ENCODE data around the gene ASB14. TPM values are rescaled to one million over a fixed set of nuclear protein-coding genes. Genes with fewer than 3 reads are reported as not detected.
"Not testable (repeated sequence)": the region's sequence is repeated elsewhere in the genome, so short reads cannot be mapped to it uniquely, and the experiment has no call there.

Gene ASB14
- not detected for polyA plus RNA-seq (2013, experiment 1 of 2)
- not detected for polyA plus RNA-seq (2013, experiment 2 of 2)

GRCh38 chr3:57292159-57292896 lies at the start of gene ASB14:
Gene ASB14 (minus strand): TSS chr3:57292685. CDS start chr3:57292033, 652 bp downstream.
- Histone ChIP-seq H3K36me3 (ENCODE audit: control insufficient read depth, insufficient read depth, low read length) (no peaks in the 10 kb centered on the region), H3K4me3 (ENCODE audit: extremely low read depth, insufficient read depth, low read length, poor library complexity, severe bottlenecking) (no peak within 1 kb of the TSS), H3K27ac (ENCODE audit: low read depth, low read length, severe bottlenecking) (no peak within 1 kb of the TSS), H3K9me3 (ENCODE audit: control insufficient read depth, low read length) (no peaks in the 10 kb centered on the region), H3K4me1 (ENCODE audit: control insufficient read depth, insufficient read depth, low read length, poor library complexity, severe bottlenecking) (no peaks in the 10 kb centered on the region)
- WGBS, 2 experiments (ENCODE audit: insufficient coverage in 2 of 2) = 88 to 100% methylated on average over 1 of the region's 1 CpG

GRCh38 chr3:57339071-57339642 lies 46.7 kb upstream of the ASB14 start:
- not testable (repeated sequence) for H3K9me3 ChIP-seq (ENCODE audit: control insufficient read depth, low read length); H3K4me1 ChIP-seq (ENCODE audit: control insufficient read depth, insufficient read depth, low read length, poor library complexity, severe bottlenecking); H3K36me3 ChIP-seq (ENCODE audit: control insufficient read depth, insufficient read depth, low read length); H3K27ac ChIP-seq (ENCODE audit: low read depth, low read length, severe bottlenecking); H3K4me3 ChIP-seq (ENCODE audit: extremely low read depth, insufficient read depth, low read length, poor library complexity, severe bottlenecking)
- WGBS, 2 experiments (ENCODE audit: insufficient coverage in 2 of 2) = no CpG with 5 or more reads among the region's 7 CpGs

DNA sequence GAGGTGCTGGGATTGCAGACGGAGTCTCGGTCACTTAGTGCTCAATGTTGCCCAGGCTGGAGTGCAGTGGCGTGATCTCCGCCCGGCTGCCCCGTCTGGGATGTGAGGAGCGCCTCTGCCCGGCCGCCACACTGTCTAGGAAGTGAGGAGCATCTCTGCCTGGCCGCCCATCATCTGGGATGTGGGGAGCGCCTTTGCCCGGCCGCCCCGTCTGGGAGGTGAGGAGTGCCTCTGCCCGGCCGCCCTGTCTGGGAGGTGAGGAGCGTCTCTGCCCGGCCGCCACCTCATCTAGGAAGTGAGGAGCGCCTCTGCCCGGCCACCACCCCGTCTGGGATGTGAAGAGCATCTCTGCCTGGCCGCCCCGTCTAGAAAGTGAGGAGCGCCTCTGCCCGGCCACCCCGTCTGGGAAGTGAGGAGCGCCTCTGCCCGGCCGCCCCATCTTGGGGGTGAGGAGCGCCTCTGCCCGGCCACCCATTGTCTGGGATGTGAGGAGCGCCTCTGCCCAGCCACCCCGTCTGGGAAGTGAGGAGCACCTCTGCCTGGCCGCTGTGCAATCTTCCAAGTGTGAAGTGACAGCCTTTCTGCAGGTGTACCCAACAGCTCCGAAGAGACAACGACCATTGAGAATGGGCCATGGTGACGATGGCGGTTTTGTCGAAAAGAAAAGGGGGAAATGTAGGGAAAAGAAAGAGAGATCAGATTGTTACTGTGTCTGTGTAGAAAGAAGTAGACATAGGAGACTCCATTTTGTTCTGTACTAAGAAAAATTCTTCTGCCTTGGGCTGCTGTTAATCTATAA lies 46.0 kb upstream of the ASB14 start:
- H3K27ac ChIP-seq (ENCODE audit: low read depth, low read length, severe bottlenecking); H3K36me3 ChIP-seq (ENCODE audit: control insufficient read depth, insufficient read depth, low read length); H3K9me3 ChIP-seq (ENCODE audit: control insufficient read depth, low read length); H3K4me1 ChIP-seq (ENCODE audit: control insufficient read depth, insufficient read depth, low read length, poor library complexity, severe bottlenecking); H3K4me3 ChIP-seq (ENCODE audit: extremely low read depth, insufficient read depth, low read length, poor library complexity, severe bottlenecking): not testable (repeated sequence)
- WGBS, 2 experiments (ENCODE audit: insufficient coverage in 2 of 2) = 94 to 96% methylated on average over 18 to 29 of the region's 40 CpGs

- Histone ChIP-seq H3K4me1 (ENCODE audit: control insufficient read depth, insufficient read depth, low read length, poor library complexity, severe bottlenecking) (no peaks in the 10 kb centered on the region), H3K9me3 (ENCODE audit: control insufficient read depth, low read length) (no peaks in the 10 kb centered on the region), H3K4me3 (ENCODE audit: extremely low read depth, insufficient read depth, low read length, poor library complexity, severe bottlenecking) (no peak overlapping the region), H3K36me3 (ENCODE audit: control insufficient read depth, insufficient read depth, low read length) (no peaks in the 10 kb centered on the region), H3K27ac (ENCODE audit: low read depth, low read length, severe bottlenecking) (no peak overlapping the region)
- 95 to 96% methylated on average over 2 of the region's 5 CpGs for WGBS, 2 experiments (ENCODE audit: insufficient coverage in 2 of 2)
Measured at GRCh38 chr3:57335283-57335938, 42.9 kb upstream of the ASB14 start.

GRCh38 chr3:57331078-57331610 lies 38.7 kb upstream of the ASB14 start:
- WGBS, 2 experiments (ENCODE audit: insufficient coverage in 2 of 2) = 100% methylated on average over 1 of the region's 3 CpGs; no CpG with 5 or more reads in 1 of the 2 experiments
- H3K9me3 ChIP-seq (ENCODE audit: control insufficient read depth, low read length) = no peaks in the 10 kb centered on the region
- no peaks in the 10 kb centered on the region for H3K4me1 ChIP-seq (ENCODE audit: control insufficient read depth, insufficient read depth, low read length, poor library complexity, severe bottlenecking)
- no peak overlapping the region for H3K4me3 ChIP-seq (ENCODE audit: extremely low read depth, insufficient read depth, low read length, poor library complexity, severe bottlenecking)
- H3K36me3 ChIP-seq (ENCODE audit: control insufficient read depth, insufficient read depth, low read length) = no peaks in the 10 kb centered on the region
- no peak overlapping the region for H3K27ac ChIP-seq (ENCODE audit: low read depth, low read length, severe bottlenecking)

DNA sequence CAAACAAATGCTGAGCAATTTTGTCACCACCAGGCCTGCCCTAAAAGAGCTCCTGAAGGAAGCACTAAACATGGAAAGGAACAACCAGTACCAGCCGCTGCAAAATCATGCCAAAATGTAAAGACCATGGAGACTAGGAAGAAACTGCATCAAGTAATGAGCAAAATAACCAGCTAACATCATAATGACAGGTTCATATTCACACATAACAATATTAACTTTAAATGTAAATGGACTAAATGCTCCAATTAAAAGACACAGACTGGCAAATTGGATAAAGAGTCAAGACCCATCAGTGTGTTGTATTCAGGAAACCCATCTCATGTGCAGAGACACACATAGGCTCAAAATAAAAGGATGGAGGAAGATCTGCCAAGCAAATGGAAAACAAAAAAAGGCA lies 34.0 kb upstream of the ASB14 start:
- WGBS, 2 experiments (ENCODE audit: insufficient coverage in 2 of 2) = no CpG with 5 or more reads among the region's 1 CpG
- H3K4me1 ChIP-seq (ENCODE audit: control insufficient read depth, insufficient read depth, low read length, poor library complexity, severe bottlenecking); H3K9me3 ChIP-seq (ENCODE audit: control insufficient read depth, low read length): not testable (repeated sequence)

GRCh38 chr3:57314204-57314603 lies 21.7 kb upstream of the ASB14 start:
- no CpG with 5 or more reads among the region's 3 CpGs for WGBS, 2 experiments (ENCODE audit: insufficient coverage in 2 of 2)
- Histone ChIP-seq H3K27ac (ENCODE audit: low read depth, low read length, severe bottlenecking) (no peak overlapping the region), H3K36me3 (ENCODE audit: control insufficient read depth, insufficient read depth, low read length) (no peaks in the 10 kb centered on the region), H3K4me1 (ENCODE audit: control insufficient read depth, insufficient read depth, low read length, poor library complexity, severe bottlenecking) (no peaks in the 10 kb centered on the region), H3K9me3 (ENCODE audit: control insufficient read depth, low read length) (peaks cover 7% of the 10 kb centered on the region), H3K4me3 (ENCODE audit: extremely low read depth, insufficient read depth, low read length, poor library complexity, severe bottlenecking) (no peak overlapping the region)

More for the DNA sequence above, 34.0 kb upstream of the ASB14 start:
- H3K4me3 ChIP-seq (ENCODE audit: extremely low read depth, insufficient read depth, low read length, poor library complexity, severe bottlenecking); H3K27ac ChIP-seq (ENCODE audit: low read depth, low read length, severe bottlenecking); H3K36me3 ChIP-seq (ENCODE audit: control insufficient read depth, insufficient read depth, low read length): not testable (repeated sequence)

DNA sequence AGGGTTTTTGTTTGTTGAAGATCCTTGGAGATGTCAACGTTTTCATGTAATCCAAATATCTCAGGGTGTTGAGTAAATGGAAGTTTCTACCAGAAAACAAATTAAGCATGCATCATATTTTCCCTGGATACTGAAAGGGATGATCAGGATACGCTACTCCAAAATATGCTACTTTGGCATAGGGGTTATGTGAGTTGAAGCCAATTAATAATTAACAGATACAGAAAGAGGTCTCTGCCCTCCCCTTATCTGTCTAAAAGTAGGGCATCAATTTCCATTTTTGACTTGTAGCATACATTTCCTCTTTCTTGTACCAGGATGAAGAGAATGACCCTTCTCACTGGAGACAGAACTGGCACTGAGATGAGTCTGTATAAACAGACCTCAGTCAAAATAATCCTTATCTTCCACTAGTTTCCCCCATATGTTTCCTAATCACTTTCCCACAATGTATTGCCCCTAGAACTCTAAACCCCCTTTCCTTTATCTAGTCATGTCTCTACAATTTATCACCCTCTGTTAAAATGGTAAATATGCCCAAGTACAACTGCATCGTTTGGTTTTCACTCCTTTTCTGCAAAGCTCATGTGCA lies 17.4 kb upstream of the ASB14 start:
- H3K9me3 ChIP-seq (ENCODE audit: control insufficient read depth, low read length) = no peaks in the 10 kb centered on the region
- 88 to 100% methylated on average over 1 of the region's 3 CpGs for WGBS, 2 experiments (ENCODE audit: insufficient coverage in 2 of 2)
- no peaks in the 10 kb centered on the region for H3K36me3 ChIP-seq (ENCODE audit: control insufficient read depth, insufficient read depth, low read length)
- H3K27ac ChIP-seq (ENCODE audit: low read depth, low read length, severe bottlenecking) = no peak overlapping the region
- H3K4me3 ChIP-seq (ENCODE audit: extremely low read depth, insufficient read depth, low read length, poor library complexity, severe bottlenecking) = no peak overlapping the region
- no peaks in the 10 kb centered on the region for H3K4me1 ChIP-seq (ENCODE audit: control insufficient read depth, insufficient read depth, low read length, poor library complexity, severe bottlenecking)

GRCh38 chr3:57303520-57303919 lies 11.0 kb upstream of the ASB14 start:
- not testable (repeated sequence) for H3K4me3 ChIP-seq (ENCODE audit: extremely low read depth, insufficient read depth, low read length, poor library complexity, severe bottlenecking)
- 94 to 100% methylated on average over 4 to 6 of the region's 7 CpGs for WGBS, 2 experiments (ENCODE audit: insufficient coverage in 2 of 2)

DNA sequence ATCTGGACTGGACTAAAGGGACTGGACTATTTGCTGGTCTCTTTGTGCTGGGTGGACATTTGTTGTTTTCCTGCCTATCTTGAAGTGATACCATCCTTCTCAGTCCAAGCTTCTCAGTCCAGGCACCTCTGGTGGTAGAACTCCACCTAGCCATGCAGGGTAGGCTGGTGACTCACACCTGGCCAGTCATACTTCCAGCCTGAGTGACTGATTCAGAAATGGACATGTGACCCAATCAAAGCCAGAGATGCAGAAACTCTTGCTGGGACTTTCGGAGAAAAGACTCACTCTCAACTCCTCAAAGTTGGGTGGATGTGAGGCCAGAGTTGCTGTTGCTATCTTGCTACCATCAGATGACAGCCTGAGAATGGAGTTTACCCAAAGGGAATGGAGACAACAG lies 5.6 kb upstream of the ASB14 start:
- Histone ChIP-seq H3K9me3 (ENCODE audit: control insufficient read depth, low read length) (no peaks in the 10 kb centered on the region), H3K36me3 (ENCODE audit: control insufficient read depth, insufficient read depth, low read length) (no peaks in the 10 kb centered on the region), H3K27ac (ENCODE audit: low read depth, low read length, severe bottlenecking) (no peak overlapping the region), H3K4me3 (ENCODE audit: extremely low read depth, insufficient read depth, low read length, poor library complexity, severe bottlenecking) (no peak overlapping the region), H3K4me1 (ENCODE audit: control insufficient read depth, insufficient read depth, low read length, poor library complexity, severe bottlenecking) (no peaks in the 10 kb centered on the region)
- WGBS, 2 experiments (ENCODE audit: insufficient coverage in 2 of 2) = 100% methylated on average over 1 of the region's 1 CpG; no CpG with 5 or more reads in 1 of the 2 experiments

More at GRCh38 chr3:57303520-57303919, 11.0 kb upstream of the ASB14 start:
- not testable (repeated sequence) for H3K36me3 ChIP-seq (ENCODE audit: control insufficient read depth, insufficient read depth, low read length); H3K4me1 ChIP-seq (ENCODE audit: control insufficient read depth, insufficient read depth, low read length, poor library complexity, severe bottlenecking); H3K27ac ChIP-seq (ENCODE audit: low read depth, low read length, severe bottlenecking); H3K9me3 ChIP-seq (ENCODE audit: control insufficient read depth, low read length)
